PFSK-1 (cell line): ENCODE data around the gene ANKRD42.

Source experiments
- FOXP2 ChIP-seq: optimal IDR thresholded peaks from 2 replicates; pipeline ENCODE3; 2011; ENCODE audit warnings: borderline replicate concordance, control low read depth, inconsistent platforms; ENCODE audit not compliant: insufficient read depth; ENCODE audit errors: extremely low read length, extremely low read depth
- POLR2AphosphoS5 ChIP-seq: IDR thresholded peaks from 2 replicates; pipeline ENCODE4 v1.6.1; 2012; ENCODE audit warnings: low read depth, mild to moderate bottlenecking, control low read depth, low read length, moderate library complexity
- SIN3A ChIP-seq: IDR thresholded peaks from 2 replicates; pipeline ENCODE4 v1.6.1; 2012; ENCODE audit warnings: mild to moderate bottlenecking, low read length, moderate library complexity, borderline replicate concordance; ENCODE audit not compliant: insufficient read depth
- TAF1 ChIP-seq: IDR thresholded peaks from 2 replicates; pipeline ENCODE4 v1.6.1; 2012; ENCODE audit warnings: low read length, control low read depth, borderline replicate concordance; ENCODE audit not compliant: insufficient read depth
- TF ChIP-seq, protein P1 (sequence below), 2 experiments: IDR thresholded peaks; 2 replicates each; pipeline versions ENCODE4 v1.6.1 to v1.8.0; 2011 to 2012; ENCODE audit warnings: low read depth in 2 of 2, low read length in 2 of 2, control low read depth in 1 of 2, inconsistent platforms in 1 of 2, mild to moderate bottlenecking in 1 of 2, moderate library complexity in 1 of 2; ENCODE audit not compliant: insufficient read depth in 1 of 2

The ANKRD42 gene

DNA sequence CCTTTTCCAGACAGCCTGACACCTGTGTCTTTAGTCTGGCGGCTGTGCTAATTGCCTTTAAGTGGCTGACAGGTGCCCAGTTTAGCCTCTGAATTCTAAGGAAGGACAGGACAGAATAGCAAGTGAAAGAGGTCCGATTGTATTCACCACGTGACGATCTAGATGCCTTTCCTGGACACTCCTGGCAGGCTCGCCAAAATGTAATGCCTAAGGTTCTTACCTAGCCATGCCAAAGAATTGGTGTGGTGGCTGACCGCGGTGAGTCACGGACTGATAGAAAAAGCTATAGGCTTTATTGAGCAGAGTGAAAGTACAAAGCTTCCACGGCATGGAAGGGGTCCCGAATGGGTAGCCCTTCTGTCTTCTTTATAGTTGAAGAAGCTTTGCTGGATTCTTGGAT lies 26.7 kb downstream of the ANKRD42 start:
- no peak for TF ChIP-seq SIN3A
- TF ChIP-seq FOXP2, result no peak
- TF ChIP-seq TAF1, result no peak
- no peak for TF ChIP-seq POLR2AphosphoS5
- TF ChIP-seq, protein P1, sequence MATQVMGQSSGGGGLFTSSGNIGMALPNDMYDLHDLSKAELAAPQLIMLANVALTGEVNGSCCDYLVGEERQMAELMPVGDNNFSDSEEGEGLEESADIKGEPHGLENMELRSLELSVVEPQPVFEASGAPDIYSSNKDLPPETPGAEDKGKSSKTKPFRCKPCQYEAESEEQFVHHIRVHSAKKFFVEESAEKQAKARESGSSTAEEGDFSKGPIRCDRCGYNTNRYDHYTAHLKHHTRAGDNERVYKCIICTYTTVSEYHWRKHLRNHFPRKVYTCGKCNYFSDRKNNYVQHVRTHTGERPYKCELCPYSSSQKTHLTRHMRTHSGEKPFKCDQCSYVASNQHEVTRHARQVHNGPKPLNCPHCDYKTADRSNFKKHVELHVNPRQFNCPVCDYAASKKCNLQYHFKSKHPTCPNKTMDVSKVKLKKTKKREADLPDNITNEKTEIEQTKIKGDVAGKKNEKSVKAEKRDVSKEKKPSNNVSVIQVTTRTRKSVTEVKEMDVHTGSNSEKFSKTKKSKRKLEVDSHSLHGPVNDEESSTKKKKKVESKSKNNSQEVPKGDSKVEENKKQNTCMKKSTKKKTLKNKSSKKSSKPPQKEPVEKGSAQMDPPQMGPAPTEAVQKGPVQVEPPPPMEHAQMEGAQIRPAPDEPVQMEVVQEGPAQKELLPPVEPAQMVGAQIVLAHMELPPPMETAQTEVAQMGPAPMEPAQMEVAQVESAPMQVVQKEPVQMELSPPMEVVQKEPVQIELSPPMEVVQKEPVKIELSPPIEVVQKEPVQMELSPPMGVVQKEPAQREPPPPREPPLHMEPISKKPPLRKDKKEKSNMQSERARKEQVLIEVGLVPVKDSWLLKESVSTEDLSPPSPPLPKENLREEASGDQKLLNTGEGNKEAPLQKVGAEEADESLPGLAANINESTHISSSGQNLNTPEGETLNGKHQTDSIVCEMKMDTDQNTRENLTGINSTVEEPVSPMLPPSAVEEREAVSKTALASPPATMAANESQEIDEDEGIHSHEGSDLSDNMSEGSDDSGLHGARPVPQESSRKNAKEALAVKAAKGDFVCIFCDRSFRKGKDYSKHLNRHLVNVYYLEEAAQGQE (IDR thresholded peaks at IDR 0.05; ENCODE audit: insufficient read depth in 1 of 2, low read depth in 2 of 2, low read length in 2 of 2), result no peak

GRCh38 chr11:83221694-83222093 lies 28.2 kb downstream of the ANKRD42 start:
- no peak for TF ChIP-seq POLR2AphosphoS5
- TF ChIP-seq, protein P1 (IDR thresholded peaks at IDR 0.05; ENCODE audit: insufficient read depth in 1 of 2, low read depth in 2 of 2, low read length in 2 of 2), result no peak
- no peak for TF ChIP-seq TAF1
- TF ChIP-seq FOXP2, result no peak
- TF ChIP-seq SIN3A, result no peak

GRCh38 chr11:83222499-83222898 lies 29.0 kb downstream of the ANKRD42 start:
- no peak for TF ChIP-seq POLR2AphosphoS5
- no peak for TF ChIP-seq SIN3A
- no peak for TF ChIP-seq FOXP2
- no peak for TF ChIP-seq TAF1
- TF ChIP-seq, protein P1 (IDR thresholded peaks at IDR 0.05; ENCODE audit: insufficient read depth in 1 of 2, low read depth in 2 of 2, low read length in 2 of 2), result no peak

DNA sequence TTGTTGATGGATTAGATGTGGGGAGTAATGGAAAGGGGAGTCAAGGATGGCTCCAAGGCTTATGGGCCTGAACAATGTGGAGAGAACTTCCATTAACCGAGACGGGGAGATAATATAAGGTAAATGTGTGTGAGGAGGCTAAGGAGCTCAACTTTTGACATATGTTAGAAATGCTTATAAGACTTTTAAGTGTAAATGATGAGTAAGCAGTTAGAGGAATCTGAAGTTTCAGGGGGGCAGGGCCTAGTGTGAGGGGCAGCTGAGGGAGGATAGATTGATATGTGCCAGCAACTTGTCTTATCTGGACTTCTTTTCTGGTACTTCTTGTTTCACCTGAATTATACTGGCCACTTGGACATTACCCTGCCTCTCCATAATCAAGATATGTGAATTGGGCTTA lies 29.9 kb downstream of the ANKRD42 start:
- TF ChIP-seq SIN3A (no peak), POLR2AphosphoS5 (no peak), FOXP2 (no peak), TAF1 (no peak)
- TF ChIP-seq, protein P1 (IDR thresholded peaks at IDR 0.05; ENCODE audit: insufficient read depth in 1 of 2, low read depth in 2 of 2, low read length in 2 of 2), result no peak

DNA sequence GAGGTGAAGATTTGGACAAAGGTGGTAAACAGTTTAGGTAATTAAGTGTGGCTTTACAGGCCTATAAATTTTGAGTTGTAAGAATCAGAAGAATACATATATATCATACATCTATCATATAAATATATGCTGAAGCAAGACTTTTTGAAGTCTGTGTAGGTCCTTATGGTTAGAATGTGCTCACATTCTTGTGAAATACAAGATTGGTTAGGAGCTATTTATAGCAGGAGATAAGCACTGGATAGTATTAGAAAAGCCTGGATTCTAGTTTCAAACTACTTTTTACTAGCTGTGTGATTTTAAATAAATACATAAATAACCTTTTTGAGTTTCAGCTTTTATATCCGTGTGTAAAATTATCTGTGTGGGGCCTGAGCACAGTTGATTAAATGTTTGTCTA lies 42.3 kb downstream of the ANKRD42 start:
- TF ChIP-seq, protein P1 (IDR thresholded peaks at IDR 0.05; ENCODE audit: insufficient read depth in 1 of 2, low read depth in 2 of 2, low read length in 2 of 2), result no peak
- TF ChIP-seq FOXP2, result no peak
- TF ChIP-seq SIN3A, result no peak
- TF ChIP-seq POLR2AphosphoS5, result no peak
- TF ChIP-seq TAF1, result no peak
